Measurements from ENCODE around the gene IQGAP3. TPM values are rescaled to one million over a fixed set of nuclear protein-coding genes. Genes with fewer than 3 reads are reported as not detected.
A peak's percentile ranks its signal among the peaks of the same experiment; 100 is the strongest.

IQGAP3 gene
- total RNA-seq, 1 donor from 2014 or later = 43.1 TPM

DNA sequence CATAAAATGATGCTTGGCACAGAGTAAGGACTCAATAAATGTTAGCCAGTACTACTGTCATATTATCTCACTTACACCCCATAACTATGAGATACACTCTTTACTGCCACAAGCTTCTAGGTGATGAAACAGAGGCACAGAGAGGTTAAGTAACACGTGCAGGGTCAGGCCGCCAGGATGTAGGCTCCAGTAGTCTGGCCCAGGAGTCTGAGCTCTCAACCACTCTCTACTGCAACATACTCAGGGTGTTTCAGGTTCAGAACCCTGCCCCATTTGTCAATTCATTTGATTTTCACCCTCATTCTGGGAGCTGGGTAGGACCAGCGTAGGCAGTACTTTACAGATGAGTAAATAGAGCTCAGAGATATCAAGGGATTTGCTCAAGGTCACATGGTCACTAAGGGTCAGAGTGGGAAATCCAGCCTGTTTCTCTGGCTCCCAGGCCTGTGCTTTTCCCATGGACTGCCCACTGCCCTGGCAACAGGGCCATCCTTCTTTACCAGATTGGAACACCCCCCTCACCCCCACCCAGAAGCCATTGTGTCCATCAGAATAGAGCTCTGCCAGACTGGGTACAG, 21.2 kb downstream of the IQGAP3 start:
- peak overlapping the region; percentile 68 for H3K27ac Mint-ChIP-seq (ENCODE audit: unreplicated experiment)
- H3K4me3 Mint-ChIP-seq = no peak overlapping the region
- H3K9me3 Mint-ChIP-seq = no peaks in the 10 kb centered on the region
- H3K27me3 Mint-ChIP-seq (ENCODE audit: low read depth) = no peaks in the 10 kb centered on the region
- peaks cover 11% of the 10 kb centered on the region for H3K36me3 Mint-ChIP-seq (ENCODE audit: low read depth)
- no peak for DNase-seq (ENCODE audit: low read depth, low spot score)
- TF ChIP-seq, protein P1, sequence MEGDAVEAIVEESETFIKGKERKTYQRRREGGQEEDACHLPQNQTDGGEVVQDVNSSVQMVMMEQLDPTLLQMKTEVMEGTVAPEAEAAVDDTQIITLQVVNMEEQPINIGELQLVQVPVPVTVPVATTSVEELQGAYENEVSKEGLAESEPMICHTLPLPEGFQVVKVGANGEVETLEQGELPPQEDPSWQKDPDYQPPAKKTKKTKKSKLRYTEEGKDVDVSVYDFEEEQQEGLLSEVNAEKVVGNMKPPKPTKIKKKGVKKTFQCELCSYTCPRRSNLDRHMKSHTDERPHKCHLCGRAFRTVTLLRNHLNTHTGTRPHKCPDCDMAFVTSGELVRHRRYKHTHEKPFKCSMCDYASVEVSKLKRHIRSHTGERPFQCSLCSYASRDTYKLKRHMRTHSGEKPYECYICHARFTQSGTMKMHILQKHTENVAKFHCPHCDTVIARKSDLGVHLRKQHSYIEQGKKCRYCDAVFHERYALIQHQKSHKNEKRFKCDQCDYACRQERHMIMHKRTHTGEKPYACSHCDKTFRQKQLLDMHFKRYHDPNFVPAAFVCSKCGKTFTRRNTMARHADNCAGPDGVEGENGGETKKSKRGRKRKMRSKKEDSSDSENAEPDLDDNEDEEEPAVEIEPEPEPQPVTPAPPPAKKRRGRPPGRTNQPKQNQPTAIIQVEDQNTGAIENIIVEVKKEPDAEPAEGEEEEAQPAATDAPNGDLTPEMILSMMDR (conservative IDR thresholded peaks at IDR 0.05) = no peak
- H3K4me1 Mint-ChIP-seq = no peaks in the 10 kb centered on the region

DNA sequence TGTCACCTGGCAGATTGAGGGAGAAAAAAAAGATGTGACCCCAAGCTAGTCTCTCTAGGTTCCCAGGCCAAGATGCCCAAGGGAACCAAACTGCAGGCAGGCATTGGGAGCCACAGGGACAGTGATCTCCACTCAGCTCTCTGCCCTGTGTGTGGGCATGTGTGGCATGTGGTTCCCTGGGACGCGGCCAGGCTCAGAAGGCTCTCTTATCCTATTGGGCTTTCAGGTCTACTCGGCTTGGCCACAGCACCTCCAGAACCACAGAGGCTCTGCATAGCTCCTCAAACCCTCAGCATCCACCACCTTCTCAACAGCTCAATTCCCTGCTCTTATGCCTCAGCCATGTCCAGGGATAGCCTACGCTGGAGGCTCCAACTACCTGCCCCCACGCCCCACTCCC, 22.0 kb downstream of the IQGAP3 start:
- H3K9me3 Mint-ChIP-seq = no peaks in the 10 kb centered on the region
- TF ChIP-seq, protein P1 (conservative IDR thresholded peaks at IDR 0.05) = no peak
- no peak overlapping the region for H3K4me3 Mint-ChIP-seq
- H3K36me3 Mint-ChIP-seq (ENCODE audit: low read depth) = peaks cover 11% of the 10 kb centered on the region
- H3K4me1 Mint-ChIP-seq = no peaks in the 10 kb centered on the region
- H3K27ac Mint-ChIP-seq (ENCODE audit: unreplicated experiment) = no peak overlapping the region
- no peaks in the 10 kb centered on the region for H3K27me3 Mint-ChIP-seq (ENCODE audit: low read depth)
- no peak for DNase-seq (ENCODE audit: low read depth, low spot score)

DNA sequence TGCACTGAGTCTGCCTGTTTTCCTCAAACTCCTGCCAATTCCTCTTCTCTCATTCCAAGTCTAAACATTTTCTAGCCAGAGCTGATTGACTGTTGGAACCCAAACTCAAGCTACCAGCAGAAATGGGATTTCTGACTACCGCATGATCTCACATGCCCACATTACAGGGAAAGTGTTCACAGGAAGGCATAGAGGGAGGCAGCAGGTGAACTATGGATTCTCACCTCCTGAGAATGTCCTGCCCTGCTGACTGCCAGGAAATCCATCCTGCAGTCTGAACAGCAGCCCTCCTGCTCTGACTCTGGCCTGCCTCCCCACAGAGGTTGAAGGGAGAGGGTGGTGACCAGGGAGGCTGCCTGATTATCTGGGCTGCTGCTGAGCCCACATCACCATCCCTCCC, 22.5 kb downstream of the IQGAP3 start:
- H3K36me3 Mint-ChIP-seq (ENCODE audit: low read depth) = peaks cover 11% of the 10 kb centered on the region
- no peak overlapping the region for H3K4me3 Mint-ChIP-seq
- no peaks in the 10 kb centered on the region for H3K9me3 Mint-ChIP-seq
- H3K27me3 Mint-ChIP-seq (ENCODE audit: low read depth) = no peaks in the 10 kb centered on the region
- no peaks in the 10 kb centered on the region for H3K4me1 Mint-ChIP-seq
- no peak overlapping the region for H3K27ac Mint-ChIP-seq (ENCODE audit: unreplicated experiment)
- DNase-seq (ENCODE audit: low read depth, low spot score) = no peak
- TF ChIP-seq, protein P1 (conservative IDR thresholded peaks at IDR 0.05) = no peak

DNA sequence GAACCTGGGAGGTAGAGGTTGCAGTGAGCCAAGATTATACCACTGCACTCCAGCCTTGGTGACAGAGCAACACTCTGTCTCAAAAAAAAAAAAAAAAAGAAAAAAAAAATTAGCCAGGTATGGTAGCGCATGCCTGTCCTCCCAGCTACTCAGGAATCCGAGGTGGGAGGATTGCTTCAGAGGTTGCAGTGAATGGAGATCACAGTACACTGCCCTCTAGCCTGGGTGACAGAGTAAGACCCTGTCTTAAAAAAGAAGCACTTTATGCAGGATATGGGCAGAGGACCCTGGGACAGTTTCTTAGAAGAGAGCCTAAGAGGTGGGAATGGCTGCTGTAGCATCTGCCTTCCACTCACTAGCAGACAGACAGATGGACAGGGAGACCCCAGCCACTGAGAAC, 23.0 kb downstream of the IQGAP3 start:
- DNase-seq (ENCODE audit: low read depth, low spot score) = no peak
- no peak overlapping the region for H3K4me3 Mint-ChIP-seq
- H3K27ac Mint-ChIP-seq (ENCODE audit: unreplicated experiment) = no peak overlapping the region
- H3K4me1 Mint-ChIP-seq = no peaks in the 10 kb centered on the region
- peaks cover 11% of the 10 kb centered on the region for H3K36me3 Mint-ChIP-seq (ENCODE audit: low read depth)
- no peaks in the 10 kb centered on the region for H3K27me3 Mint-ChIP-seq (ENCODE audit: low read depth)
- H3K9me3 Mint-ChIP-seq = no peaks in the 10 kb centered on the region
- TF ChIP-seq, protein P1 (conservative IDR thresholded peaks at IDR 0.05) = no peak

DNA sequence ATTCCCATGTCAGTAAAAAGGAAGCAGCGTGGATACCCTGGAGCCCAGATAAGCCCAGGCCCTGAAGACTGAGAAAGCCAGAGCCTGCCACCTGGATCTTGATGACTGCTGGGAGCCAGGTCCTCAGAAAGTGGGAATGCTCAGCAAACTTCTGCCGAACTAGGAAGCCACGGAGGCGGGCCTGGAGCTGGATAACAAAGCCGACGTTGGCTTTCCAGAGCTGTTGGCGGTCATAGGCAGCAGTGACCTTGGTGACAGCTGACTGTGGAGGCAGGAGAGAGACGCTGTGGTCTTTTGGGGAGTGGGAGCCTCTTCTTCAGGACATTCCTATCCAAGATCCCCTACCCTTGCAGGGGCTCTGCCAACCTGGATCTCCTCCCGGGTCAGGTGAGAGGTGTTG, 24.4 kb downstream of the IQGAP3 start:
- Mint-ChIP-seq H3K27me3 (ENCODE audit: low read depth) (no peaks in the 10 kb centered on the region), H3K9me3 (no peaks in the 10 kb centered on the region), H3K36me3 (ENCODE audit: low read depth) (peaks cover 11% of the 10 kb centered on the region), H3K4me1 (no peaks in the 10 kb centered on the region), H3K27ac (ENCODE audit: unreplicated experiment) (no peak overlapping the region), H3K4me3 (no peak overlapping the region)
- no peak for DNase-seq (ENCODE audit: low read depth, low spot score)
- TF ChIP-seq, protein P1 (conservative IDR thresholded peaks at IDR 0.05) = no peak

All from neural crest cell (in vitro differentiated cells).